OCI-LY3 (cell line): ENCODE results near the gene ADGRE1.

Source experiments
- H2AFZ ChIP-seq: fragments of 200-600, 300-600 bp; shearing (Covaris generic); 2 replicates; pipeline ENCODE4 v1.6.0; 2014; ENCODE audit warnings: antibody characterized with exemption, low read depth, low read length
- H3K27ac ChIP-seq: fragments of 200-600, 300-600 bp; sonication (generic); 2 replicates; pipeline ENCODE4 v1.5.1; 2014; ENCODE audit warnings: mild to moderate bottlenecking, low read length, moderate library complexity, mixed read lengths
- H3K27me3 ChIP-seq: fragments of 200-600, 300-600 bp; sonication (generic); 2 replicates; pipeline ENCODE4 v1.6.1; 2014; ENCODE audit warnings: low read depth, low read length, mixed read lengths
- H3K36me3 ChIP-seq: fragments of 200-600, 300-600 bp; sonication (generic); replicated peaks from 2 replicates; pipeline ENCODE3; 2014; ENCODE audit warnings: low read depth, low read length, mixed read lengths
- H3K4me1 ChIP-seq: fragments of 300-600, 200-600 bp; sonication (generic); 2 replicates; pipeline ENCODE4 v1.6.1; 2014; ENCODE audit warnings: low read length, mixed read lengths
- H3K4me2 ChIP-seq: fragments of 200-600, 300-600 bp; sonication (generic); 2 replicates; pipeline ENCODE4 v1.6.1; 2014; ENCODE audit warnings: low read length, mixed read lengths
- H3K4me3 ChIP-seq: fragments of 300-600, 200-600 bp; sonication (generic); 2 replicates; pipeline ENCODE4 v1.5.1; 2014; ENCODE audit warnings: antibody characterized with exemption, mild to moderate bottlenecking, low read length, moderate library complexity
- H3K79me2 ChIP-seq: fragments of 300-600, 200-600 bp; shearing (Covaris generic); 2 replicates; pipeline ENCODE4 v1.6.1; 2014; ENCODE audit warnings: mild to moderate bottlenecking, low read length, mixed read lengths
- H3K9ac ChIP-seq: fragments of 300-600, 200-600 bp; shearing (Covaris generic); 2 replicates; pipeline ENCODE4 v1.6.0; 2014; ENCODE audit warnings: mild to moderate bottlenecking, low read length, moderate library complexity
- H3K9me3 ChIP-seq: fragments of 200-600, 300-600 bp; shearing (Covaris generic); 2 replicates; pipeline ENCODE4 v1.6.1; 2014; ENCODE audit warnings: low read length, mixed read lengths; ENCODE audit not compliant: insufficient read depth
- H4K20me1 ChIP-seq: fragments of 200-600, 300-600 bp; sonication (generic); 2 replicates; pipeline ENCODE4 v1.6.1; 2016; ENCODE audit warnings: low read length, mixed read lengths; ENCODE audit not compliant: insufficient read depth
- CTCF ChIP-seq: fragments of 200-600, 300-600 bp; sonication (generic); IDR thresholded peaks from 2 replicates; pipeline ENCODE4 v1.5.1; 2014; ENCODE audit warnings: antibody characterized with exemption, low read length, low read depth
- EZH2phosphoT487 ChIP-seq: fragments of 200-600 bp; shearing (Covaris generic); IDR thresholded peaks from 2 replicates; pipeline ENCODE4 v1.6.1; 2018; ENCODE audit warnings: antibody characterized with exemption, mixed run types, low read depth

ADGRE1 gene

GRCh38 chr19:6853868-6854267 is 33.5 kb upstream of the ADGRE1 start:
- TF ChIP-seq CTCF, result no peak
- TF ChIP-seq EZH2phosphoT487, result no peak
- H2AFZ ChIP-seq, result no peak overlapping the region
- no peak overlapping the region for H3K4me2 ChIP-seq
- H3K9ac ChIP-seq, result no peak overlapping the region
- no peaks in the 10 kb centered on the region for H3K79me2 ChIP-seq
- H3K4me3 ChIP-seq, result no peak overlapping the region
- no peaks in the 10 kb centered on the region for H3K27me3 ChIP-seq
- no peak overlapping the region for H3K27ac ChIP-seq
- H4K20me1 ChIP-seq, result 0 out of 2 replicates have a peak, but pooled peaks cover 3% of the 10 kb centered on the region
- no peaks in the 10 kb centered on the region for H3K4me1 ChIP-seq
- no peaks in the 10 kb centered on the region for H3K9me3 ChIP-seq
- H3K36me3 ChIP-seq, result peaks cover 53% of the 10 kb centered on the region

GRCh38 chr19:6854758-6855157 is 32.6 kb upstream of the ADGRE1 start:
- H3K4me2 ChIP-seq, result no peak overlapping the region
- H3K9ac ChIP-seq, result no peak overlapping the region
- H3K9me3 ChIP-seq, result no peaks in the 10 kb centered on the region
- H3K27me3 ChIP-seq, result no peaks in the 10 kb centered on the region
- H4K20me1 ChIP-seq, result 0 out of 2 replicates have a peak, but pooled peaks cover 3% of the 10 kb centered on the region
- H3K79me2 ChIP-seq, result no peaks in the 10 kb centered on the region
- H3K27ac ChIP-seq, result no peak overlapping the region
- no peaks in the 10 kb centered on the region for H3K4me1 ChIP-seq
- no peak overlapping the region for H2AFZ ChIP-seq
- H3K36me3 ChIP-seq, result peaks cover 48% of the 10 kb centered on the region
- TF ChIP-seq EZH2phosphoT487, result no peak
- TF ChIP-seq CTCF, result no peak
- no peak overlapping the region for H3K4me3 ChIP-seq

GRCh38 chr19:6856749-6857372 is 30.5 kb upstream of the ADGRE1 start:
- Histone ChIP-seq H3K27me3 (no peaks in the 10 kb centered on the region), H3K4me1 (peaks cover 7% of the 10 kb centered on the region), H3K4me2 (no peak overlapping the region), H4K20me1 (no peaks in the 10 kb centered on the region), H3K4me3 (no peak overlapping the region), H2AFZ (no peak overlapping the region), H3K36me3 (peaks cover 33% of the 10 kb centered on the region), H3K9ac (no peak overlapping the region), H3K9me3 (no peaks in the 10 kb centered on the region), H3K79me2 (no peaks in the 10 kb centered on the region), H3K27ac (no peak overlapping the region)
- TF ChIP-seq EZH2phosphoT487 (no peak), CTCF (no peak)

- H3K36me3 ChIP-seq, result peaks cover 2% of the 10 kb centered on the region
- H3K9me3 ChIP-seq, result no peaks in the 10 kb centered on the region
- H2AFZ ChIP-seq, result no peak overlapping the region
- TF ChIP-seq EZH2phosphoT487 (no peak), CTCF (no peak)
- H4K20me1 ChIP-seq, result no peaks in the 10 kb centered on the region
- peaks cover 6% of the 10 kb centered on the region for H3K27me3 ChIP-seq
- H3K4me1 ChIP-seq, result peaks cover 23% of the 10 kb centered on the region
- peak overlapping the region; percentile 21 for H3K4me2 ChIP-seq
- H3K79me2 ChIP-seq, result no peaks in the 10 kb centered on the region
- H3K9ac ChIP-seq, result no peak overlapping the region
- no peak overlapping the region for H3K27ac ChIP-seq
- H3K4me3 ChIP-seq, result no peak overlapping the region
These were observed 25.6 kb upstream of the ADGRE1 start for GRCh38 chr19:6861683-6862286.
